OCI-LY7 (cell line): ENCODE measurements around the gene SUN5. TPM values are rescaled to one million over a fixed set of nuclear protein-coding genes. Genes with fewer than 3 reads are reported as not detected.

Source experiments
- BruUV-seq: library from RNA; stranded (reverse); fragments of 400-500 nt; replicated peaks from 2 replicates; lab custom pipeline; 2021; lab: Mats Ljungman, UMichigan
- CTCF ChIA-PET: fragments of 300-600 bp; sonication (Branson Sonifier 250); formaldehyde crosslinking; loops from one replicate; lab custom pipeline; 2022; ENCODE audit warnings: antibody characterized with exemption; ENCODE audit not compliant: unreplicated experiment; lab: Charles Lee
- POLR2A ChIA-PET: fragments of 300-600 bp; sonication (Branson Sonifier 250); formaldehyde crosslinking; loops from one replicate; lab custom pipeline; 2022; ENCODE audit warnings: antibody characterized with exemption; lab: Charles Lee
- DNase-seq: peaks from one replicate; pipeline ENCODE4 v3.0.0-alpha.2; 2015; ENCODE audit warnings: low spot score
- H2AFZ ChIP-seq: fragments of 200-600 bp; sonication (generic), shearing (Covaris generic); 2 replicates; pipeline ENCODE4 v1.6.1; 2014; ENCODE audit warnings: mild to moderate bottlenecking, antibody characterized with exemption, low read length, moderate library complexity
- H3K27ac ChIP-seq: fragments of 200-600 bp; sonication (generic); 2 replicates; pipeline ENCODE4 v1.5.1; 2014; ENCODE audit warnings: mixed run types, low read depth, mild to moderate bottlenecking, moderate library complexity, low read length, inconsistent platforms; ENCODE audit not compliant: poor library complexity, severe bottlenecking
- H3K36me3 ChIP-seq: fragments of 200-600 bp; sonication (generic); 2 replicates; pipeline ENCODE4 v1.6.1; 2014; ENCODE audit warnings: mild to moderate bottlenecking, antibody characterized with exemption, low read length, moderate library complexity, mixed read lengths; ENCODE audit not compliant: insufficient read depth
- H3K4me1 ChIP-seq: fragments of 200-600 bp; sonication (generic); 2 replicates; pipeline ENCODE4 v1.5.1; 2014; ENCODE audit warnings: mild to moderate bottlenecking, low read length; ENCODE audit not compliant: insufficient read depth, poor library complexity, severe bottlenecking
- H3K4me2 ChIP-seq: fragments of 200-600 bp; sonication (generic); 2 replicates; pipeline ENCODE4 v1.6.1; 2014; ENCODE audit warnings: mild to moderate bottlenecking, low read length
- H3K4me3 ChIP-seq: fragments of 200-600 bp; sonication (generic); 2 replicates; pipeline ENCODE4 v1.5.1; 2014; ENCODE audit warnings: mild to moderate bottlenecking, low read depth, low read length; ENCODE audit not compliant: poor library complexity, severe bottlenecking
- H3K79me2 ChIP-seq: fragments of 200-600 bp; sonication (generic); 2 replicates; pipeline ENCODE4 v1.6.1; 2016; ENCODE audit warnings: low read depth, mild to moderate bottlenecking, low read length, moderate library complexity, mixed read lengths; ENCODE audit not compliant: insufficient read depth
- H3K9me2 ChIP-seq: fragments of 200-600 bp; sonication (generic); 2 replicates; pipeline ENCODE4 v1.6.1; 2016; ENCODE audit warnings: mild to moderate bottlenecking, low read length, mixed read lengths; ENCODE audit not compliant: insufficient read depth
- H3K9me3 ChIP-seq: fragments of 200-600 bp; sonication (generic); 2 replicates; pipeline ENCODE4 v1.6.1; 2014; ENCODE audit warnings: mild to moderate bottlenecking, mixed run types, low read length, mixed read lengths
- H4K20me1 ChIP-seq: fragments of 200-600 bp; sonication (generic); 2 replicates; pipeline ENCODE4 v1.6.1; 2014; ENCODE audit warnings: mild to moderate bottlenecking, antibody characterized with exemption, low read length, moderate library complexity, mixed read lengths; ENCODE audit not compliant: insufficient read depth
- CTCF ChIP-seq: fragments of 200-600 bp; sonication (generic); conservative IDR thresholded peaks from 2 replicates; pipeline ENCODE4 v1.5.1; 2014; ENCODE audit warnings: mild to moderate bottlenecking, antibody characterized with exemption, low read length, moderate library complexity, mixed read lengths
- EZH2phosphoT487 ChIP-seq: fragments of 200-600 bp; sonication (generic); IDR thresholded peaks from 2 replicates; pipeline ENCODE4 v1.6.1; 2018; ENCODE audit warnings: low read depth, borderline replicate concordance, mild to moderate bottlenecking, mixed run types, antibody characterized with exemption, low read length, moderate library complexity, mixed read lengths
- intact Hi-C: fragments of 100-400 bp; cut with micrococcal nuclease; formaldehyde crosslinking; loops from one replicate; pipeline ENCODE4 v1.10.0; 2022; ENCODE audit not compliant: unreplicated experiment
- total RNA-seq, 2 experiments: library from RNA; depleted of rRNA in 1 of 2; stranded (reverse); fragments of >200 nt in 1 of 2; shearing (Covaris generic) in 1 of 2; gene quantifications; 2 replicates each; pipeline ENCODE4 v1.2.3, GENCODE V29; 2014 to 2022

SUN5 gene
- total RNA-seq, 2 experiments from 2014 or later, result not detected

- H3K4me2 ChIP-seq, result no peak overlapping the region
- no peak overlapping the region for H2AFZ ChIP-seq
- H3K4me1 ChIP-seq, result peaks cover 21% of the 10 kb centered on the region
- ChIA-PET CTCF (no interaction called here), POLR2A (no interaction called here)
- H3K4me3 ChIP-seq, result no peak overlapping the region
- TF ChIP-seq CTCF (no peak), EZH2phosphoT487 (no peak)
- intact Hi-C loops, result no loop called here
- H4K20me1 ChIP-seq, result no peaks in the 10 kb centered on the region
- no TSS peak for BruUV-seq
- no peak overlapping the region for H3K27ac ChIP-seq
- no peaks in the 10 kb centered on the region for H3K79me2 ChIP-seq
- H3K9me2 ChIP-seq, result no peaks in the 10 kb centered on the region
- H3K9me3 ChIP-seq, result no peaks in the 10 kb centered on the region
- no peaks in the 10 kb centered on the region for H3K36me3 ChIP-seq
- DNase-seq, result no peak
These were observed 34.7 kb downstream of the SUN5 start for GRCh38 chr20:32969356-32970114.

- TF ChIP-seq EZH2phosphoT487 (no peak), CTCF (no peak)
- intact Hi-C loops, result no loop called here
- Histone ChIP-seq H3K9me2 (no peaks in the 10 kb centered on the region), H3K79me2 (no peaks in the 10 kb centered on the region), H3K4me3 (no peak overlapping the region), H3K27ac (no peak overlapping the region), H3K4me1 (peaks cover 21% of the 10 kb centered on the region), H3K4me2 (no peak overlapping the region), H4K20me1 (no peaks in the 10 kb centered on the region), H3K36me3 (no peaks in the 10 kb centered on the region), H2AFZ (no peak overlapping the region), H3K9me3 (no peaks in the 10 kb centered on the region)
- DNase-seq, result no peak
- POLR2A ChIA-PET, result no interaction called here
- BruUV-seq, result no TSS peak
- CTCF ChIA-PET, result no interaction called here
These were observed 35.6 kb downstream of the SUN5 start for GRCh38 chr20:32968478-32969241.

- Histone ChIP-seq H3K4me1 (peaks cover 21% of the 10 kb centered on the region), H2AFZ (no peak overlapping the region), H3K79me2 (no peaks in the 10 kb centered on the region), H3K9me2 (no peaks in the 10 kb centered on the region), H3K4me3 (no peak overlapping the region), H3K36me3 (no peaks in the 10 kb centered on the region), H3K4me2 (no peak overlapping the region), H3K27ac (no peak overlapping the region), H4K20me1 (no peaks in the 10 kb centered on the region), H3K9me3 (no peaks in the 10 kb centered on the region)
- BruUV-seq, result no TSS peak
- POLR2A ChIA-PET, result no interaction called here
- intact Hi-C loops, result no loop called here
- CTCF ChIA-PET, result no interaction called here
- DNase-seq, result no peak
- TF ChIP-seq CTCF, result no peak
- TF ChIP-seq EZH2phosphoT487, result no peak
These were observed 36.2 kb downstream of the SUN5 start for GRCh38 chr20:32967961-32968457.
